Measurements from ENCODE around the gene TNRC6C.
A peak's percentile ranks its signal among the peaks of the same experiment; 100 is the strongest.
"Not testable (repeated sequence)": the region's sequence is repeated elsewhere in the genome, so short reads cannot be mapped to it uniquely, and the experiment has no call there.

Gene TNRC6C

GRCh38 chr17:78133971-78134898 is 175.7 kb downstream of the TNRC6C start:
- DNase-seq (ENCODE audit: low read depth in 2 of 2, low spot score in 1 of 2), result peak in 1 of 2 donors; percentile 47

GRCh38 chr17:78134899-78135385 is 176.4 kb downstream of the TNRC6C start:
- no peak for DNase-seq (ENCODE audit: low read depth in 2 of 2, low spot score in 1 of 2)

GRCh38 chr17:78135858-78136500 is 177.5 kb downstream of the TNRC6C start:
- no peak for DNase-seq (ENCODE audit: low read depth in 2 of 2, low spot score in 1 of 2)

- DNase-seq (ENCODE audit: low read depth in 2 of 2, low spot score in 1 of 2), result no peak
Measured at GRCh38 chr17:78137392-78138203, 179.1 kb downstream of the TNRC6C start.

- no peak for DNase-seq (ENCODE audit: low read depth in 2 of 2, low spot score in 1 of 2)
Measured at GRCh38 chr17:78138204-78139060, 179.9 kb downstream of the TNRC6C start.

- DNase-seq (ENCODE audit: low read depth in 2 of 2, low spot score in 1 of 2), result not testable (repeated sequence)
Measured at GRCh38 chr17:78139861-78140168, 181.3 kb downstream of the TNRC6C start.

GRCh38 chr17:78140169-78141051 is 181.9 kb downstream of the TNRC6C start:
- DNase-seq (ENCODE audit: low read depth in 2 of 2, low spot score in 1 of 2), result peak; percentile 82

- no peak for DNase-seq (ENCODE audit: low read depth in 2 of 2, low spot score in 1 of 2)
Measured at GRCh38 chr17:78141437-78142118, 183.1 kb downstream of the TNRC6C start.

GRCh38 chr17:78142119-78142861 is 183.8 kb downstream of the TNRC6C start:
- DNase-seq (ENCODE audit: low read depth in 2 of 2, low spot score in 1 of 2), result no peak

- DNase-seq (ENCODE audit: low read depth in 2 of 2, low spot score in 1 of 2), result no peak
Measured at GRCh38 chr17:78143214-78144146, 185.0 kb downstream of the TNRC6C start.

GRCh38 chr17:78144147-78144719 is 185.7 kb downstream of the TNRC6C start:
- no peak for DNase-seq (ENCODE audit: low read depth in 2 of 2, low spot score in 1 of 2)

- no peak for DNase-seq (ENCODE audit: low read depth in 2 of 2, low spot score in 1 of 2)
Measured at GRCh38 chr17:78144736-78145641, 186.5 kb downstream of the TNRC6C start.

GRCh38 chr17:78146471-78146869 is 188.0 kb downstream of the TNRC6C start:
- DNase-seq (ENCODE audit: low read depth in 2 of 2, low spot score in 1 of 2), result no peak

GRCh38 chr17:78146881-78147280 is 188.4 kb downstream of the TNRC6C start:
- DNase-seq (ENCODE audit: low read depth in 2 of 2, low spot score in 1 of 2), result no peak

- DNase-seq (ENCODE audit: low read depth in 2 of 2, low spot score in 1 of 2), result no peak
Measured at GRCh38 chr17:78147315-78147998, 189.0 kb downstream of the TNRC6C start.
